Measurements from ENCODE around the gene PPIB.

GRCh38 chr15:64137226-64137833 is 25.5 kb downstream of the PPIB start:
- TF ChIP-seq ZSCAN20 (CRISPR knock-in tag; IDR thresholded peaks at IDR 0.05) = no peak
- no peak for TF ChIP-seq CEBPB (IDR thresholded peaks at IDR 0.05)
- TF ChIP-seq MAX (IDR thresholded peaks at IDR 0.05) = no peak
- TF ChIP-seq KDM5A (IDR thresholded peaks at IDR 0.05) = no peak
- no peak for TF ChIP-seq CTCF (IDR thresholded peaks at IDR 0.05)
- no peak for TF ChIP-seq POLR2AphosphoS2 (conservative IDR thresholded peaks at IDR 0.05; ENCODE audit: low read length)
- TF ChIP-seq SMC3 (IDR thresholded peaks at IDR 0.05) = no peak
- no peak for TF ChIP-seq ZFP36 (IDR thresholded peaks at IDR 0.05; ENCODE audit: borderline replicate concordance, partially characterized antibody)
- TF ChIP-seq MYC (IDR thresholded peaks at IDR 0.05; ENCODE audit: borderline replicate concordance, low read length) = no peak
- no peak for TF ChIP-seq RAD21 (conservative IDR thresholded peaks at IDR 0.05 in 1 of 2, IDR thresholded peaks at IDR 0.05 in 1 of 2)
- no peak for TF ChIP-seq ELK1 (IDR thresholded peaks at IDR 0.05; ENCODE audit: low read depth, low read length)
- no peak for TF ChIP-seq POLR2A (IDR thresholded peaks at IDR 0.05; ENCODE audit: low read length)
